NCI-H82 (cell line): Measurements from ENCODE around the gene PARVB.
"Not testable (repeated sequence)": the region's sequence is repeated elsewhere in the genome, so short reads cannot be mapped to it uniquely, and the experiment has no call there.

Source experiments
- DNase-seq: peaks from one replicate; lab custom pipeline; 2025; lab: John Stamatoyannopoulos, UW

PARVB gene

DNA sequence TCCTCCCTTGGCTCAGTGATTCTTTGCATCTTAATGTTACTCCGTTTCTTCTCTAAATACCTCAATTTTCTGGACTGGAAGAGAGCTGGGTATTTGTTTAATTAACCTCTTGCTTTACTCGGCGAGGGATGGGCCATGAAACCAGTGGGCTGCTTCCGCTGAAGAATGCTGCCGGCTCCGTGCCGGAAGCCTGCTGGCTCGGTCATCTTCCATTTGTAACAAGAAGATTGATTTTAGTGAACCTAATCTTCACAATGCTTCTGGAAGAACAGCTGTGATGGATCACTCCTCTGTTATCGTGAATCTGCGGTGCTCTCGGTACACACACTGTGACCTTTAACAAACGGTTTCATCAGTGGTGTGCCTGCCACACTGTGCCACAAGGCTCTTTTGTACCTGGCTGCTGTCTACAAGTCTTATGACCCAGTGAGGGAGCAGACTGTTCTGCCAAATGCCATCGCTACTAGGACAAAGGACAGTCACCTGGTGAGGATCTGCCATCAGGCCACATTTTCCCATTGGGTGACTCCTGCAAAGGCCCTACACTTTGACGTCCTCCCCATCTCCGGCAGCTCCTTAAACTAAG, 25.3 kb upstream of the PARVB start:
- DNase-seq = no peak

DNA sequence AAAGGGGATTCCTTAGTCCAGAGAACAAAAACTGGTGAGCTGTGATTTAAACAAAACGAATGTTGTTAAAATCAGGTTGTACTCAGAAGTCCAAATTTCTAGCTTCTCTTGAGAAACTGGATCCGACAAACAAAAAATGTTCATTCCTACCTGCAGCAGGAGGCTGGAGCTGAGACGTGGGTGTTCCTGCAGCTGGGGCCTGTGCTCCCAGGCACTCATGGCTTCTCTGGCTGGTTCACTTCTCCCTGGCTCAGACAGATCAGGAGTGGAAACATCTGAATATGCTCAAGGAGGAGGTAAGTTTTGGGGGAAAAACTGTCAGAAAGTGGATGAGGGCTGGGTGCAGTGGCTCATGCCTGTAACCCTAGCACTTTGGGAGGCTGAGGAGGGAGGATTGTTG, 24.7 kb upstream of the PARVB start:
- DNase-seq = no peak

- no peak for DNase-seq
Observed at GRCh38 chr22:44000123-44000522, 24.0 kb upstream of the PARVB start.

- DNase-seq = no peak
Observed at GRCh38 chr22:44001521-44001920, 22.6 kb upstream of the PARVB start.

- DNase-seq = no peak
Observed at GRCh38 chr22:44002324-44002723, 21.8 kb upstream of the PARVB start.

DNA sequence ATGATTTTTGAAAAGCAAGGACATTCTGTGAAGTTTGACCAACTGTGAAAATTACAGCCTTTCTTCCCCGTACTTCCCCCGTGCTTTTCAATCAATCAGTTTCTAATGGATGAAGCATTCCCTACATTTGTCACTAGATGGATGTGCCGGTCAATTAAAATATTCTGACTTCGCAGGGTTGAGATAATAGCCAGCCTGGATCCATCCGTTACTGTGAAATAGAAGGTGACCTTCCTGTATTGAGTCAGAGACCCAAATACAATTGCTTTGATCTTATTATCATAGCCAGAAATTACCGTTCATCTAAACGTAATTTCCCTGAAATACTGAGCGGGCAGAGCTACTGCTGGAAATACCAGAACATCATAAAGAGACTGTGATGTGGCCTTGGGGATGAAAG, 21.1 kb upstream of the PARVB start:
- no peak for DNase-seq

- DNase-seq = peak; percentile 28
Observed at GRCh38 chr22:44003405-44004103, 20.5 kb upstream of the PARVB start.

GRCh38 chr22:44004104-44004460, 20.0 kb upstream of the PARVB start:
- DNase-seq = no peak

- DNase-seq = no peak
Observed at GRCh38 chr22:44005524-44005923, 18.6 kb upstream of the PARVB start.

DNA sequence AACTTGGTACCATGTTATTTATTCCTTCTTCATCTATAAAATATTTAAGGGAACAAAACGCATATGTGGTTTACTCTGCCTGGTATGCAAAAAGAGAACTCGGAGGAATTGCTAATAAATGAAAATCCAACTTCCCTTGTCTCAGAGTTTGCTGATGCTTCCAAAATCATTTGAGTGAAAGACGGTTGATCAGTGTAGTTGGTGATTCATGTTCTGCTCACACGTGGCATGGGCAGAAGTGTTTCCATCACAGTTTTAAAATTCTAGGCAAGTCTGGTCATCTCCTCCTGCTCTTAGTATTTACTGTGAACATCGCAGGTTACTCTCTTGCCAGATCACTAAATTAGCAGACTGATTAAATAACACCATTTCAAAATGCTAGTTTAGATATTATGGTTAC, 11.9 kb upstream of the PARVB start:
- no peak for DNase-seq

DNA sequence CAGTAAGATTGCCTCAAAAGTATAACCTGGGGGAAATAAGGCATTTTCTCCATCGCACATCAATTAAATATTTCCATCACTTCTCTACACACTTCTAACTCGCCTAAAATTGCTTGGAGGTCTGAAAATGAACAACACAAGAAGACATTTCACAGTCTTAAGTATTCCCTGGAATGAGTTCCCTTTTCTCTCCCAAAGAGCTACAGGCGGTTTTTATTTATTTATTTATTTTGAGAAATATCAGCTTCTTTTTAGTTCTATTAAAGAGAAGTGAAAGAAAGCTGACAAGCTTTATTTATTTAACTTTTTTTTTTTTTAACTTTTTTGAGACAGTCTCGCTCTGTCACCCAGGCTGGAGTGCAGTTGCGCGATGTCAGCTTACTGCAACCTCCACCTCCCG, 11.5 kb upstream of the PARVB start:
- DNase-seq = no peak

GRCh38 chr22:44014241-44014640, 9.9 kb upstream of the PARVB start:
- DNase-seq = peak; percentile 3

GRCh38 chr22:44016586-44016985, 7.5 kb upstream of the PARVB start:
- DNase-seq = not testable (repeated sequence)

- DNase-seq = no peak
Observed at GRCh38 chr22:44018594-44018993, 5.5 kb upstream of the PARVB start.

GRCh38 chr22:44019416-44019815, 4.7 kb upstream of the PARVB start:
- DNase-seq = no peak

DNA sequence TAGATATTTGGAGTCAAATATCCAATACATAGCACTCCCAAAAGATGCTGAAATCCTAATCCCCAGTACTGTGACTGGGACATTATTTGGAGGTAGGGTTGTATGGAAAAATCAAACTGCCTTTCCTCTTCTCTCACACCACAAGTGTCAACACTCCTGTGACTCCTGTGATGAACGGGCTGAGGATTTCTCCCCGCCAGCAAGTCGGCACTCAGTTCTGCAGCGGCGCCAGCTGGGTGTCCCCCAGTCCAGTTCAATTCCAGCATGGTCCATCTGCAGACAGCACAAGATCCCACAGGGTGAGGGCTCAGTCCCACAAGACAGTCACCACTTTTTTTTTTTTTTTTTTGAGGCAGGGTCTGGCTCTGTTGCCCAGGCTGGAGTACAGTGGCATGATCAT, 4.3 kb upstream of the PARVB start:
- no peak for DNase-seq

- no peak for DNase-seq
Observed at GRCh38 chr22:44020981-44021380, 3.1 kb upstream of the PARVB start.

DNA sequence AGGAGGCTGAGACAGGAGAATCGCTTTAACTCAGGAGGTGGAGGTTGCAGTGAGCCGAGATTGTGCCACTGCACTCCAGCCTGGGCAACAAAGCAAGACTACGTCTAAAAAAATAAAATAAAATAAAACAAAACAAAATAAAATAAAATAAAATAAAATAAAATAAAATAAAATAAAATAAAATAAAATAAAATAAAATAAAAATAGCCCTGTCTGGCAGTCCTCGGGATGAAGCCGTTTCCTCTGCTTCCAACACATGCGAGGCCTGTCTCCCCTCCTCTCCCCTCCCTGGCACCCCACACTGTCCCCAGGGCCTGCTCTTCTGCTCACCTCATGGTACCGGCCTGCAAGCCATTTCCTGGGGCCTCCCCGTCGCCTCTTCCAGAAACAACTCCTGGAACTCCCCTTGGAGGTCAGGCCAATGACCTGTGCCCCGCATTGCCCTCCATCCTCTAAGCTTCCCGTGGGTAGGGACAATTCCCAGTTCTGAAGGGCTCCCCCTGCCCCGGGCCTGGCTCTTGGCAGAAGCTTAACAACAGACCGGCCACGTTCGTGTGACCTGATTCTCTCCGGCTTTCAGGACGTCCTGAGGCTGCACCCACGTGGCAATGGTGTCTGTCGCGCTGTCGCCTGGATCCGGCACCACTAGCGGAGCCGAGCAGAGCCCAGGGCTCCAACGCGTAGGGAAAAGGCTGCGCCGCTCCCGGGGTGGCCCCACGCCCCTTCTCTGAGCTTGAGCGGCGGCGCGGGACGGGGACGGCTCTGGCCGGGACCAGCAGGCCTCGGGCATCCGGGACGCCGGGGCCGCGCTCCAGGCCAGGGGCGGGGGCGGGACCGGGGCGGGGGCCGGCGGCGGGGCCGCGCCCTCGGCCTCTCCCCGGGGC, 456 bp upstream of the PARVB start:
- peak; percentile 55 for DNase-seq

DNA sequence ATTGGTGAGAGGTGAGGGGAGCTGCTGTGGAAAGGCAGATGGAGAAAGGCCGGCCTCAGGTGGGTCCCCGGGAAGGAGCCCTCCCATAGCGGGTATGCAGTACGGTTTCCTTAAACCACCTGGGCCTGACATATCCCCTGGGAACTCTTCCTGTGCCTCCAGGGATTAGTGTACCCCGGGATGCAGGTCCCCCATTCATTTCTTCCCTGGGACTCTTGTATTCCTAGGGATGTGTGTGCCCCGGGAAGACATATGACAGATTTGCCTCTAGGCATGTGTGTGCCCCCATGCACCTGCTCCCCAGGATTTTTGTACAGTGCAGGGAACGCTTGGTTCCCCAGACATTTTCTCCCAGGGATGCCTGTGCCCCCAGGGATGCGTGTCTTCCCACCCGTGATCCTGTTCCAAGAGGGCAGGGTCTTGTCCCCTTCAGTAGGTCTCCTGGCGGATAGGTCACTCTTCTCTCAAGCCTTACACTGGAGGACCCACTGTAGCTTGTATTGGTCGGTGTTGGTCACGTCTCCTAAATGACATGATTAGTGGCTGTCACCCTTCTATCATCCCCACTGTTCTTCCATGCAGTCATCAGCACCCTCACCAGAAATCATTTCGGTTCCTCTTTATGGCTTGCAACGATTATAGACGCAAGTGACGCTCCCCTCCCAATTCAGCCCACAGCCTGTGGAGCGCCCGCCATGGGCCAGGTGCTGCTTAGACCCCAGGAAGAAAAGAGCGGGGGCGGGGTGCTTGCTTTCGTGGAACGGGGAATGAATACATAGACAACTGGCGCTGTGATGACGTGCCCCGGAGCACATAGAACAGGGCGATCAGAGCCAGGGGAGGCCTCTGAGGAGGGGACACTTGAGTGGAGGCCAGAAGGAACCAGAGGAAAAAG, 1.3 kb downstream of the PARVB start:
- no peak for DNase-seq

DNA sequence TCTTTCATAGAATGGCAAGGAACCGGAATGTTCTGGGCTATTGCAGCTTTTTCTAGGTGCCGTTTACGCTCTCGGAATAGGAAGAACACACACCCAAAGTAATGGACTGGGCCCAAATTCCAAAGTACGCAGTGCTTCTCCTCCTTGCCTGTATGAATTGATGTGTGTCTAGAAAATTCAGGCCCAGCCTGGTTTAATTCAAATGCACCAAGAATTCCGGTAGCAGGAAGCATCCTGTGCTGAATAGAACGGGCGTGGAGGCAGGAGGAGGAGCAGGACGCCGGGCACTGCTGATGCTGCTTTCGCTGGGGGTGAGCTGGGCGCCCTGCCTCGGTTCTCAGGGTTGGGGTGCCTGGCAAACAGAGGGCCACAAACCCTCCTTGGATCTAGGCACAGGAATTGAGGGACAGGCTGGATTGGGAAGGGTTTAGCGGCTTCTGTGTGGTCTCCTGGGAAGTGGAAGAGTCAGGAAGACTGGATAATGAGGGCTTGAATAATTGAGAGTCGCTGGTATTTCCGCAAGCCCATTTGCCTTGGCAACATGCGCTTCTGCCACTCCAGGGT, 2.0 kb downstream of the PARVB start:
- DNase-seq = no peak

DNA sequence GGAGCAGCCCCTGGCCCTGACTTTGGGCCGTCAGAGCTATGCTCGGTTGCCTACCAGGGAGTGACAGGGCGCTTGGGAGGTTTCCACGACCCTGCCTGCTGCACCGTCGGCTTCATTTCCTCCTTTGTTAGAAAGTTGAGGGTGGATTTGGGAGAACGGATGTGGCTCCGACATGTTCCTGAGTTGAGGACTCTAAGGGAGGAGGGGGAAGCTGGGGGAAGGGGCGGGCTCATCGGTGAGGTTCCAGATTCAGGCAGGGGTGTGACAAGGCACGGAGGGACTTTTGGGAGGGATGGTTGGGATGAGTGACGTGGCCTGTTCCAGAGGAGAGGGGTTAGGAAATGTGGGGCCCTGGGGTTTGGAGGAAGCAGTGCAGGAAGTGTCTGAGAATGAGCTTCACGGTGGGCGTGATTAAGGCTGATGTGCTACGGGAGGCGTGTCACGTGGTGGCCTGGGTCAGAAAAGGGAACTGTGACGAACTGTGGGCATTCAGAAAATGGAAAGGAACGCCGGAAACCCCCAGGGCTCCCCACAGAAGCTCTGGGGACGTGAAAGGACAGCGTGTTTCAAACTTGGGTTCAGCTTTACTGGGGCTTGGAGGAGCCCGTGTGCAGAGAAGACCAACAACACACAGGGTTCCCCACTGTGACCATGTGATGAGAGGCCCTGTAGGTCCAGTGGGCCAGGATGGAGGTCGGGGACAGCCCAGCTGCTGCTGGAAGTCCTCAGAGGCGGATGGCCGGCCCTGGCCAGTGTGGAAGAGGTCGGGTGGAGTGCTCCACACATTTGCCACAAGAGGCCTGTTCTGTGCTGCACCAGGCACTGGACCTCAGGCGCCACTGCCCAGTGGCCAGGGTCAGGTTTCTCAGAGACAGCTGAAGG, 2.8 kb downstream of the PARVB start:
- no peak for DNase-seq
